HG03103 (cell line): Measurements from ENCODE around the gene CYP4B1.

ENCODE experiments used
- ATAC-seq: cut with Tn5 transposase; IDR thresholded peaks from one replicate; pipeline ENCODE4 v1.9.1; 2021; ENCODE audit warnings: low read depth; ENCODE audit not compliant: unreplicated experiment

CYP4B1 gene

DNA sequence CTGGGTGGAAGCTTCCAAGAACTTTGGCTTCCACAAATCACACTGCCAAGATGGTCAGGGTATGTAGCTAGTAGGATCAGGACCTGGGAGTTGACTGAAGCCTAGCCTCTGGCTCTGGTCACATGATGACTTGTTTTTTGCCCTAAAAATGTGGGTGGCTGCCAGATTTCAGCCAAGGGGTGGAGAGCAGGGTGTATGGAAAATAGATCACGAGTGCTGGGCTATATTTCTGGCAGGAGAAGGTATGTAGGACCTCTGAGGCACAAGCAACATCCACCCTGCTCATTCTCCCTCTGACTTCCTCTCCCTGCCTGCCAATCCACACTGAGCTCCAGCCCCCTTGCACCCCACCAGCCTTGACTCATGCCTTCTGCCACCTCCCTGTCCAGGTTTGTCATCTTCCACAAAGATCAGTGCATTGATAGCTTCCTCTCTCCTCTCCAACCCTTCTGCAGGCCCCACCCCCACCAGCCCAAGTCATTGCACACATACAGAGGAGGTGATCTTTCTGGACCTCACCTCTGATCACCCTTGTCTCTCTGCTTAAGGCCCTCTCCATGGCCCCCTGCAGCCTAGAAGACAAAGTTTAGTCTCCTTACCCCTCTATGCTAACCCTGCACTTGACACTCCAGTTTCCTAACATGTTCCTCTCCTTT, 8.3 kb upstream of the CYP4B1 start:
- ATAC-seq, result no peak

DNA sequence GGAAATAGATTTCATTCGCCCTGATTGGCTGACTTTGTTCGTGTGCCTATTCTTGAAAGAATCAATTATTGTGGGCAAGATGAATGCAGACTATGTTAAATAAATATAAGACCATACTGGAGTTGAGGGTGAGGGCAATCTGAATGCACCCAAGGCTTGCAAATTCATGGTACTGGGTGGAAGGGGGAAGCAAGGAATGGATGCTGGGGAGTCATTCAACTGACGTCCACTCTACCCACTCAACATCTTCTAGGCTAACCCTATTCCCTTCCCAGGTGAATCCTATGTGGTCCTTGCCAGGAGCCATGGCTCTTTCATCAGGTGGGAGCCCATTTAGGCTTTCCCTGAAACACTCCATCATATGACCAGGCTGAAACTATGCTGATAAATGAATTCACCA, 5.7 kb upstream of the CYP4B1 start:
- no peak for ATAC-seq

DNA sequence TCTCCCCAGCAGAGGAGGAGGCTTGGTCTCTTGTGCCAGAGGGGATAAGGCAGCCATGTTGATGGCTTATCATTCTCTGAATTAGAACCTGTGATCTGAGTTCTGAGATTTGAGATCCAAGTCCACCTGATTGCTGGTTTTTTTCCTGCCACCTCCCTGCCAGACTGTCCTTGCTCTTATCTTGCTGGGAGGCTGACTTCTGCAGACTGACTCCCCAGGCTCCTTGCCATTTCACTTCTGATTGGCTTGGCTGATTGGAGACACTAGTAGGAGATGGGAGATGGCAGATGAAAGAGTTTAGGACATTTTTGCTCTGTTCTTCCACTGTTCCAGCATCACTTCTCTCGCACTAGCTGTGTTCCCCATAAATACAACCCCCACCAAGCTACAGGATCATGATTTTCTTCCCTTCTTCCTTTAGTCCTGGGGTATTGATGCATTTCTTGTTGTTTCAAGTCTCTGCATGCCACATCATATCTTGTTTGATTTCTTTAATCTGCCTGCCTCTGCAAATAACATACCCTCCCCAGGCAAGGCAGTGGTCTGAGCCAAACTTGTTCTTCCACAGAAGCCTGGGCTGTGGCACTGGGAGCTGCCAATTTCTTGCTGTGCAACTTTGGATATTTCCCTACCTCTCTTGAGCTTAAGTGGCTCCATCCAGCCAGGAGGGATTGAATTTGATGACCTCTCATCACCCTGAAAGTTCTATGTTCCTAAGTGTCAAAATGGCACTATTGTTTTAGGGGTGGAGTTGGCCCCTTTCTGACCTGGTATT, 963 bp upstream of the CYP4B1 start:
- no peak for ATAC-seq

DNA sequence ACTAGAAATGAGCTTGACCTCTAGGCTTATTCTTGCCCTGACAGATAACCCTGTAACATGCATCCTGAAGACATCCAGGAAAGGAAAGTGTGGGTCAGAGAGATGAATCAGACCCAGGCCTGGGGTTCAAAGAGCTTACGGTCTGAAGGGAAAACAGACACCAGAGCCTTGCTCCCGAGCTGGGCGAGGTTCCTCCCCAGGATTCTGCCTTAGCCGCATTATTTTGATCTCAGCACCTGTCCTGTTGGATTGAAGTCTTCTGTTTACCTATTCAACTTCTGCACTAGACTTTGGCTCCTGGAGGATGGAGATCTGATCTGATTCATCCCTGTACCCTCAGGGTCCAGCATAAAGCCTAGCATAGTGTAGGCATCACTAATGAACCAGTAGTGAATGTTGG, 1.9 kb downstream of the CYP4B1 start:
- no peak for ATAC-seq

DNA sequence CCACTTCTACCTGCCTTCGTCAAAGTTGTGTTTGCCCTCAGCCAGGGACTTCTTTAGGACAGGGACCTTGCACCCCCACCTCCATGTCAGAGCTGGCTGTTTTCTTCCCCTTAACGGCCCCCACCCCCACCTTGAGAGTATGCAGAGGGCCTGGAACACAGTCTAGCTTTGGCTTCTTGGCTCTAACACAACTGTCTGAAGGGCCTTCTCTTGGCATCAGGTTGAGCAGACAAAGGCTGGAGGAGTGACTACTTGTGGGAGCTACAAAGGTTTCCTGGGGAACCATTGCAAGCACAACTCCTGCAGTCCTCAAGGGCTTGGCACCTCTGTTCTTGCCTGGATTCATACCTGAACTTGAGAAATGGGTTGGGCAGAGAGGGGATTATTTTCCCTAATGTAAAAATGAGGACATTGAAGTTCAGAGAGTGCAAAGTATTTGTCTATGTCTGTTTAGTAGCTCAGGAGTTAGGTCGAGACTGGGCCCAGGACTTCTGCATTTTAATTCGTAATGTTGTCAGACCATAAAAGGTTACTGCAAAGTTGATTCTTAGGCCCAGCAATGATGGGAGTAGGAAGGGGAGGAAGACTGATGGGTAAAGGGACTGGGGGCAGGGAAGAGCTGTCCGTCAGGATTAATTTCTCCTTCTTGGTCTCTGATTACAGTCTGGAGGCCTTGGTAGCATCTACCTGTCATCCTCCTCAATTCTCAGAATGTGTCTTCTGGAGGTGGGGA, 2.6 kb downstream of the CYP4B1 start:
- ATAC-seq, result no peak

DNA sequence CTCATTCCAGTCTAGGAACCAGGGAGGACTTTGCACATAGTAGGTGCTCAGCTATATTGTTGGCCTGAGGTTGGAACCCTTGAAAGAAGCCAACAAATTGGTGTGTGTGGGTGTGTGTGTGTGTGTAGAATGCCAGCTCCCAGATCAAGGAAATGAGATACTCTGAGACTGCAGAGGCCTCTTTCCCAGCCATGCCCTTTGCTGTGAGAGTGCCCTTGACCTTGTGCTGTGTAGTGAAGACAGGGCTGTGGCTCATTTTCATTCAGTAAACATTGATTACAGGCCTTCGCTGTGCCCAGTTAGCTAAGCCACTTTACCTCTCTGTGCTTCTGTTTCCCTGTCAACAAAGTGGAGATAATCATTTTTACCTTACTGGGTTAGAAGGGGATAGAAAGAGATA, 3.2 kb downstream of the CYP4B1 start:
- no peak for ATAC-seq

DNA sequence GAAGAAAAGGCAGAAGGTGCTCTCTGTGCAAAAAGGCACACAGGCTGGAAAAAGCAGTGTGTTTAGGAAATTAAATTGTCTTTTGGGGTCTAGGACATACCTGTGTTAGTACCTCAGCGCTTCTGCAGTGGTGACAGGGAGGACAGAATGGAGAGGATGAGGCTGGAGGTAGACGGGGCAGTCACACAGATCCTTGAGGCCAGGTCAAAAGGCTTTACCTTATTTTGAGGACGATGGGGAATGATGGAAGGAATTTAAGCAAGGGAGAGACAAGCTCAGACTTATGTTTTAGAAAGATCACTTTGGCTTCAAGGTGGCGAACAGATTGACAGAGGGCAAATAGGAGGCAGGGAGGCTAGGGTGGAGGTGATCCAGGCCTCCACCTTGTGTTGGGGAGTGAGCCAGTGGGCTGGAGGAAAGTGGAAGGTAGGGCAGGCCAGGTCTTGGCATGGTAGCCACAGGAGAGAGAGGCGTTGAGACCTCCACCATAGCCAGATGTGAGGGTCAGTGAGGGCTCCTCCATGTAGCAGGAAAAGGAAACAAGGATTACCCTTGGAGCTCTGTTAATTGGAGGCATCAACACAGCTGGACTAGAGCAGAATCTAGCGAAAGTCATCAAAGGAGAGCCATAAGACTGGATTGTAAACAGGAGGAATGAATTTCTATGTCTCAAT, 4.2 kb downstream of the CYP4B1 start:
- ATAC-seq, result no peak

DNA sequence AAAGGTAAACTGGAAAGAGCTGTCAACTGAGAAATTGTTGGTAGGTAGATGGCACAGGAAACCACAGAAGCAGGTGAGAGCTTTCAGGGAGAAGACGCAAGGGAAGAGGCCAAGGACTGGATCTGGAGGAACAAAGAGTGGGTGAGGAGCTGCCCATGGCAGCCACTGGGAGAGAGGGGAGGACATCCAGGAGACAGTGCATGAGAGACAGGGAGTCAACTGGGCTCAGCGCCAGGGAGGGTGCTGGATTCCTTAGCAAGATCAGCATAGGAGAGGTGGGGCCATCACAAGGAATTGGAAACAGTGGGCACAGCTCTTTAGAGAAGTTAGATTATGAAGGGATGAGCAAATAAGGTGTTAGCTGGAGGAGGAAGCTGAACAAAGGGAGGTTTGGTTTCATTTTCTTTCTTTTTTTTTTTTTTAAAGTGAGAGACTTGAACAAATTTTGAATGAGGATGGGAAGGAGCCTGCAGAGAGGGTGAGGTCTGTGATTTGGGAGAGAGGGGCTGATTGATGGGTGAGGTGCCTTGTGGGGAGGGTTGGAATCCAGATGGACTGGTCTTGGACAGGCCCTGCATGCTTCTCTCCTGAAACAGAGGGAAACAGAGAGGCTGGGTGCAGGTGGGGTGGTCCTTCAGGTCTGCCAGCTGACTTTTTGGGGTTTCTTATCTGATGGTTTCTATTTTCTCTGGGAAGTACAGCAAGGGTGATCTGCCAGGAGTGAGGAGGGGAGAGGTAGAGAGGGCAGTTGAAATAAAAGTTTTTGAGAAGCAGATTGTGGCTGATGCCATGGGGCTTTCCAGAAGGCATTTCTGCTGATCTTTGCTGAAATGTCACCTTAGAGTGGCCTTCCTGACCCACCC, 5.4 kb downstream of the CYP4B1 start:
- no peak for ATAC-seq

DNA sequence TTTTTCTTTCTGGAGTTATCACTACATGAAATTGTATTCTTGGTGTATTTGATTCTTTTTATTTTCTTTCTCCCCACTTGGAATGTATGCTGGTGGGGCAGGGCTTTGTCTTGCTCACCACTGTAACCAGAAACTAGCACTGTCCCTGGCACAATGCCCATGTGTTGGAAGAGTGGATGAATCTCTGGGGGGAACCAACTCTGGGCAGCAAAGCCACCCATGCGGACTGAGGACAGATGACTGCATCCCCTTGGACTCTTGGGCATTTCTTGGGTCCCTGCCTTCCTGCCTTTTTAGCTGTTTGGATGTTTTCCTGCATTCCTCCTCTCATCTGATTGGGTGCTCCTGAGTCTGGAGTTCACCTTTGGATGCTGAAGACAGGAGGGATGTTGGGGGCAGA, 6.1 kb downstream of the CYP4B1 start:
- no peak for ATAC-seq

DNA sequence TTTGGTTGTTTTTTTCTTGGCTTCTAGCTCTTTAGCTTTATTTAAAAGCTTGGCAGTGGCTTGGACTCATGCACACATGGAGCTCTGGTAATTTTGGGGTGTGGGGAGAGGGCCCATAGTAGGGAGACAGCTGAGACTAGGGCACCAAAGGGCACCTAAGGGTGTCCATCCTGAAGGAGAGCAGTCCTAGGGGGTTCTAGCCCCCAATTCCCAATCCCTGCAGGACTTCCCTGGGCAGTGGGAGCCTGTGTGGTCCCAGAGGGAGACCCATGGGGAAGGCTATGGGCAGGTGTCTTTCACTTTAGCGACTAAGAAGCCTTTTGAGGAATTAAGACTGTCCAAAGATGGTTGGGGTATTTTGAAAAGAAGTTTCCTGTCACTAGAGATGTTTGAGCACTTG, 6.9 kb downstream of the CYP4B1 start:
- ATAC-seq, result no peak

DNA sequence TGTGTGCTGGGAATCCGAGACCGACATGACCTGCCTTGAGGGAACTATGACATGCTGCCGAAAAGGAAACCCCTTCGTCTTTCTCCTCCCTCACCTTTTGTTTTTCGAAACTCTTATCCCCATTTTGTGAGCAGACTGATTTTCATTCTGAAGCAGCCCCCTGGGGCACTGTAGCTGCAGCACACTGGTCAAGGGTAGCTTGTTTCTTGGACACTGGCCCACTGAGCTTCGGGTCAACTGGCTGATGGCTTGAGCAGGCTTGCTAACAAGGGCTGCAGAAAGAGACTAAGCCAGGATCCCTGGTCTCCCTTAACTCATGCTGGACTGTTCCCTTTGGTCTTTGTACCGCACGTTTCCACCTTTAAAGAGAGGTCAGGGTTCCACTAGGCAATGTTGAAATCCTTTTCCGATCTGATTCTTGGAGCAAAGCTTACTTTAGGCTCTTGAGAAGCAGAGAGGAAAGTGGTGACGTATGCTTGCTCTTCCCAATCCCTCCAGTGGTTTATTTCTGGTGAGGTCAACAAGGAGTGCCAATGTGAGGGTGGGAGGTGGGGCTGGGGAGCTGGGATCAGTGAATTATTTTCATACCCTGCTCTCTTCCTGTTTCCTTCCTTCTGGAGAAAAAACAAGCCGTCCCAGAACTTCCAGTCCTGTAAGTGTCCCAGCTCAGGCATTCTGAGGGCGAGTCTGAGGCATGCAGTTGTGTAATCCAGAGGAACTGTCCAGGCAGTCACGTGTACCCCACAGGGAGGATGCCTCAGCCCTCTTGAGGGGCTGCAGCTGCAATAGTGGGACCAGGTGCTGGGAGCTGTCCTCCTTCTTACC, 7.6 kb downstream of the CYP4B1 start:
- ATAC-seq, result no peak

DNA sequence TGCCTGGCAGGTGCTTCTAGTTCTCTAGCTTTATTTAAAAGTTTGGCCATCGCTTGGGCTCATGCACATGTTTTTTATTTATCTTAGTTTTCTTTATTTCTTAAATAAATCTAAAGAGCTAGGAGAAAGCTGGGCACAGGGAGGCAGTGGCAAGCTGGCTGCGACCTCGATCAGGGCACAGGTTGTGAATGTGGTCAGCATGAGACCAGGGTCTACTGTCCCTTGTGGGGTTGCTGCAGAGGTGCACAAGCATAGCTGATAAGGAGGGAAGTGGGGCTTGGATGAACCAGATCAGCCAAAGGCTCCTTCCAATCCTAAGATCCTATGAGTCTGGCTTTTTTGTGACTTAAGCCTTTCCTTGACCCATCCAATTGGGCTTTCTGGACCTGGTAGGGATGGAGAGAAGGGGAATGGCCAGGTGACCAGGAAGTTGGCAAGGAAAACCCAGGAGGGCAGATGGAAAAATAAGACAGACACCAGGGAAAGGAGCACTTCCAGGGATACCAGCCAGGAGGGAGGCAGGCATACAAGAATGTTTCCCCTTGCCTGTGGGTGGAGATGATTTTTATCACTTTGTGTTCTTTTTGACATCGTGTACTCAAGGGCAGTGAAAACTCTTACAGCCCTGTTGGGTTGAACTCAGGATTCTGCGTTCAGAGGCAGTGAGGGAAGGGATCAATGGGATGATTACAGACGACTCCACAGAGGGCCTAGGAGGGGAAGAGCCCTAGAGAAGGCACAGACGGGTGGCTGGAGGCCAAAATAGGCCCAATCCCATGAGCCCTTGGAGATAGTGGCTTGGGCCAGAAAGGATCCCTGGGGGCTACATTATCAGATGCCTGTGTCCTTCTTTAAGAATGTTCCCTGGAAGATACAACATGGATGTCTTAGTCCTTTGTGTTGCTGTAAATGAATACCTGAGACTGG, 8.5 kb downstream of the CYP4B1 start:
- no peak for ATAC-seq

DNA sequence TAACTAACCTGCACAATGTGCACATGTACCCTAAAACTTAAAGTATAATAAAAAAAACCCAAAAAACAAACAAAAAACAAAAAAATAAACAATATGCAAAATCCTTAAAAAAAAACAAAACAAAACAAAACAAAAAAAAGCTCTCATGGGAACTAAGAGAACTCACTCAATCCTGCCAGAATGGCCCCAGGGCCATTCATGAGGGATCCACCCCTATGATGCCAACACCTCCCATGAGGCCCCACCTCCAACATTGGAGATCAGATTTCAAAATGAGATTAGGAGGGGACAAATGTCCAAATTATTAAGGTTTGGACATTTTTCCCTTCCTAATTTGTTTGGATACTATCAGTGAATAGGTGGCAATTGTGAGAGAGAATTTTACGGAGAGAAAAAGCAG, 10.2 kb downstream of the CYP4B1 start:
- ATAC-seq, result no peak

DNA sequence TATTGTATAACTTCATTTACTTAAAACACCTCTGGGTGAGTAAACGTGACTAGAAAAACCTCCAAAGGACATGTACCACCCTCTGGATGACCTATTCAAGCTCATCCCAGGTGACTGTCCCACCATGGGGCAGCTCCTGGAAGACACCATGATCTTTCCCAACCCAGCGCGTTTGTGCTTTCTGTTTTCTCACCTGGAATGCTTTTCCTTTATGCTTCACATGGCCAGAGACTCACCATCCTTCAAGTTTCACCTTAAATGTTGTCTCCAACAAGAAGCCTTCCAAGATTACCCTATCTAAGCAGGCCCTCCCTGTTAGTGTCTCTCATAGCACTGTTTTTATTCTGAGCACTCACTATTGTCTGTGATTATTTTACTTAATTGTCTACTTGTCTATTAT, 11.1 kb downstream of the CYP4B1 start:
- ATAC-seq, result no peak

DNA sequence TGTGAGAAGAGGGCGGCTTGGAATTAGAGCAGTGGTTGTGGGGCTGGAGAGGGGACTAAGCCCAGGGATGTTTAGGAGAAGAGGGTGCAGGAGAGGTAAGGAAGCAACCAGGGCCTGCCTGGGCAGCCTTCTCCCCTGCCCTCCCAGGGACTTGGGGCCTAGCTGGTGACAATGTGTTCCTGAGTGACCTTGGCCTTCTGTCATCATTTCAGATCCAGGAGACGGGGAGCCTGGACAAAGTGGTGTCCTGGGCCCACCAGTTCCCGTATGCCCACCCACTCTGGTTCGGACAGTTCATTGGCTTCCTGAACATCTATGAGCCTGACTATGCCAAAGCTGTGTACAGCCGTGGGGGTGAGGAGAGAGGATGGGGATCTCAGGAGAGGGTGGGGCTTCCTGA, 11.8 kb downstream of the CYP4B1 start:
- no peak for ATAC-seq

DNA sequence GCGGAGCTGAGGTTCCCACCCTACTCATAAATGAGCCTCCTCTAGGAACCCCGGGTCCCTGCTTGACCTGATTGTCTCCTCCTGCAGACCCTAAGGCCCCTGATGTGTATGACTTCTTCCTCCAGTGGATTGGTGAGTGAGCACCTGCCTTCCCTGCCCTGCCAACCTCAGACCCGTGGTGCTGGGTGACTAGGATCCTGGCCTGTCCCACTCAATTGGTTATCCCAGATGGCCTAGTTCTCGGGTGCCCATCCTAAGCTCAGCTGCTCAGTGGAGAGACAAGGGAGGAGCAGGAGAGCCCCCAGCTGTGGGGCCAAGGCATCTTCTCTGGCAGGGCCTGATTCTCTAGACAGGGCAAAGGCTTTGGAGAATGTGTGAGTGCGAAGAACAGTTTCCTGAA, 12.2 kb downstream of the CYP4B1 start:
- ATAC-seq, result no peak

DNA sequence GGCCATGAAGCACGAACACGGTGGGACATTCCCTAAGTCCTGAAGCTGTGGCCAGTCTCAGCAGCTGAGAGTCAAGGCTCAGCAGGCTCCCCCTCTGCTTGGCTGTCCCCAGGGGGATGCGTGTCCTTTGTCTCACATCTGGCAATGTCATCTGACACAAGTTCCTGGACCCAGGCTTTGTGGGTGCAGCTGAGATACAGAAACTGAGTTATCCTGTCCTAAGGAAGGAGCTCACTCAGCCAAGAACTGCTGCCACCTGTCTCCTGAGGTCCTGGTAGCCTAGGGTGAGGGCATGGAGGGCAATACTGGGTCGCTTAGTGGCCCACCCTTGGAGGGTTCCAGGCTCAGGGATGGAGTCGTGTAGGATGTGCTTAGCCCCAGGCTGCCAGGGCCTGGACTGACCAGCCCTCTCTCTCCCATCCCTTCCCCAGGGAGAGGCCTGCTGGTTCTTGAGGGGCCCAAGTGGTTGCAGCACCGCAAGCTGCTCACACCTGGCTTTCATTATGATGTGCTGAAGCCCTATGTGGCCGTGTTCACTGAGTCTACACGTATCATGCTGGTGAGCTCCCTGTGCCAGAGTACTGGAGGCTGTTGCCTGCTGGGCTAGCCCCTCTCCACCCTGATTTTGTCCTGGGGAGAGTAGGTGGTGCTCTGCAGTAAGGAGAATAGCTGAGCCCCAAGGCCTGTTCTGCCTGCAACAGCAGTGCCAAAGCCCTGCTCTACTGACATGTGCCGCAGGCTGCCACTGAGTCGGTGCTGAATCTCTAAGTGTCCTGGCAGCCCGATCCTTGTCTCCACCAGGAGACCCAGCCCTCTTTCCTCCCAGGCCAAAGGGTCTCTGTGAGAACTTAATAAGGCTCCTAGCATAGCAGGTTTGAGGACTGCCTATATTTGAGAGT, 13.5 kb downstream of the CYP4B1 start:
- no peak for ATAC-seq
